Trophoblast cell (in vitro differentiated cells and primary cell): ENCODE measurements around the gene SDR42E2.
A peak's percentile ranks its signal among the peaks of the same experiment; 100 is the strongest.

Source experiments
- DNase-seq, 2 donors: peaks; one replicate each; pipeline ENCODE4 v3.0.0-alpha.2; 2016
- H2AFZ ChIP-seq: 2 replicates; pipeline ENCODE4 v1.6.1; 2013; ENCODE audit warnings: low read length, moderate library complexity, mild to moderate bottlenecking; ENCODE audit not compliant: insufficient read depth, poor library complexity
- H2AK5ac ChIP-seq: 2 replicates; pipeline ENCODE4 v1.6.1; 2013; ENCODE audit warnings: mild to moderate bottlenecking, low read length
- H2BK120ac ChIP-seq: 2 replicates; pipeline ENCODE4 v1.6.1; 2013; ENCODE audit warnings: low read length, mild to moderate bottlenecking, moderate library complexity; ENCODE audit not compliant: insufficient read depth, poor library complexity
- H2BK12ac ChIP-seq: 2 replicates; pipeline ENCODE4 v1.6.1; 2013; ENCODE audit warnings: mild to moderate bottlenecking, low read length, moderate library complexity
- H2BK5ac ChIP-seq: 2 replicates; pipeline ENCODE4 v1.6.1; 2013; ENCODE audit warnings: low read length, low read depth, moderate library complexity, mild to moderate bottlenecking; ENCODE audit not compliant: poor library complexity
- H3K14ac ChIP-seq: 2 replicates; pipeline ENCODE4 v1.6.1; 2013; ENCODE audit warnings: mild to moderate bottlenecking, low read length
- H3K18ac ChIP-seq: 2 replicates; pipeline ENCODE4 v1.6.1; 2013; ENCODE audit warnings: mild to moderate bottlenecking, low read length
- H3K23ac ChIP-seq: 2 replicates; pipeline ENCODE4 v1.6.1; 2013; ENCODE audit warnings: low read length
- H3K27ac ChIP-seq: 2 replicates; pipeline ENCODE4 v1.5.1; 2013; ENCODE audit warnings: low read depth, mild to moderate bottlenecking, inconsistent platforms, low read length, moderate library complexity
- H3K27me3 ChIP-seq: 2 replicates; pipeline ENCODE4 v1.6.1; 2013; ENCODE audit warnings: inconsistent platforms, mild to moderate bottlenecking, low read length, moderate library complexity; ENCODE audit not compliant: insufficient read depth
- H3K36me3 ChIP-seq, 2 experiments: 1 replicate in 1 of 2; 2 replicates in 1 of 2; pipeline ENCODE4 v1.6.1; 2013; ENCODE audit warnings: low read length in 2 of 2, mild to moderate bottlenecking in 2 of 2, moderate library complexity in 1 of 2; ENCODE audit not compliant: insufficient read depth in 2 of 2, control insufficient read depth in 1 of 2
- H3K4ac ChIP-seq: 2 replicates; pipeline ENCODE4 v1.6.1; 2013; ENCODE audit warnings: low read depth, mild to moderate bottlenecking, low read length, moderate library complexity
- H3K4me1 ChIP-seq, 2 experiments: 1 replicate in 1 of 2; 2 replicates in 1 of 2; pipeline ENCODE4 v1.6.1; 2013; ENCODE audit warnings: low read length in 2 of 2, mild to moderate bottlenecking in 2 of 2, moderate library complexity in 1 of 2; ENCODE audit not compliant: insufficient read depth in 2 of 2, control insufficient read depth in 1 of 2
- H3K4me2 ChIP-seq: 2 replicates; pipeline ENCODE4 v1.6.1; 2013; ENCODE audit warnings: inconsistent platforms, mild to moderate bottlenecking, low read length, moderate library complexity
- H3K4me3 ChIP-seq: 2 replicates; pipeline ENCODE4 v1.5.1; 2013; ENCODE audit warnings: mild to moderate bottlenecking, low read depth, low read length, inconsistent platforms
- H3K79me1 ChIP-seq: one replicate; pipeline ENCODE4 v1.6.1; 2013; ENCODE audit warnings: low read length
- H3K79me2 ChIP-seq: 2 replicates; pipeline ENCODE4 v1.6.1; 2013; ENCODE audit warnings: low read length, mild to moderate bottlenecking; ENCODE audit not compliant: control insufficient read depth, insufficient read depth, poor library complexity
- H3K9ac ChIP-seq: 2 replicates; pipeline ENCODE4 v1.6.1; 2013; ENCODE audit warnings: mild to moderate bottlenecking, low read length
- H3K9me3 ChIP-seq: 2 replicates; pipeline ENCODE4 v1.6.1; 2013; ENCODE audit warnings: low read depth, mild to moderate bottlenecking, control low read depth, inconsistent platforms, low read length; ENCODE audit not compliant: insufficient read depth
- H4K12ac ChIP-seq: 2 replicates; pipeline ENCODE4 v1.6.1; 2013; ENCODE audit warnings: low read depth, mild to moderate bottlenecking, low read length, moderate library complexity
- H4K8ac ChIP-seq: 2 replicates; pipeline ENCODE4 v1.6.1; 2013; ENCODE audit warnings: low read depth, mild to moderate bottlenecking, low read length, moderate library complexity
- H4K91ac ChIP-seq: one replicate; pipeline ENCODE4 v1.6.1; 2013; ENCODE audit warnings: low read depth, mild to moderate bottlenecking, low read length, moderate library complexity
- WGBS: extraction: QIAGEN DNeasy Blood & Tissue Kit; methylation state at CpG from one replicate; pipeline ENCODE4 v1.1.7; 2013; ENCODE audit warnings: missing lambda C conversion rate; ENCODE audit not compliant: insufficient read length, insufficient coverage; ENCODE audit errors: extremely low coverage; 5-methylcytosine and 5-hydroxymethylcytosine counted together

The SDR42E2 gene

DNA sequence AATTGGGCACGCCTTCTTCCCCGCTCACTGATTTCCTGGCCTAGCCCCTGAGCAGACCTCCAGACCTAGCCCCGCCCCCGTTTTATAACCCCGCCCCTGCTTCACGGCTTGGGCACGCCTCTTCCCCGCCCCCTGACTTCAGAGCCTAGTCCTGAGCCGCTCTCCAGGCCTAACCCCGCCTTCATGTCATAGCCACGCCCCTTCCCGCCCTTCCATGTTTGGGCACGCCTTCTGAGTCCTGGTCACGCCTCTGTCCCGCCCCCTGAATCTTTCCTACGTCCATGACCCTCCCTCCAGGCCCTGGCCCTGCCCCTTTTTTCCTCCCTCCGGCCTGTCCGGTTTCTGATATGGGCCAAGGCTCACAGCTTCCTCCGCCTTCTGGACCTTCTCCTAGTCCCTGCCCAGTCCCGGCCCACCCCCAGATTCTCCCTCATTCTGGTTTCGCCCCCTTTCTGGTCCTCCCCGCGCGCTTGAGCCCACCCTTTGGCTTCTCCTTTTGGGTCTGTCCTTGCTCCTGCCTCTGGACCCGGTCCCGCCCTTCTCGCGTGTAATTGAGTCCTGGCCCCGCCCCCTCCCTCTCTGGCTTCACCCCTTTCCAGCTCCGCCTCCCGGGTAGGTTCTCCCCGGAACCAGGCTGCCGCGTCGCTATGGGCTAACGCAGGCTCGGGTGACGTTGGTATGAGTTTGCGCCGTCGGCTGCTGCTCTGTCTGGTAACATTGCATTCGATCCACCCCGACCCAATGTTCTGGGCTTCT is 28.6 kb downstream of the SDR42E2 start:
- Histone ChIP-seq H3K9ac (peak overlapping the region; percentile 86), H3K18ac (peak overlapping the region; percentile 60), H2BK5ac (peak overlapping the region; percentile 83), H3K4me2 (peak overlapping the region; percentile 91), H4K91ac (peak overlapping the region; percentile 64), H3K27me3 (no peaks in the 10 kb centered on the region), H3K79me2 (no peaks in the 10 kb centered on the region), H3K4me1 (peaks cover 2% of the 10 kb centered on the region in 2 experiments), H2AFZ (peak overlapping the region; percentile 61), H3K9me3 (peaks cover 1% of the 10 kb centered on the region), H2BK12ac (no peak overlapping the region), H2AK5ac (no peak overlapping the region), H3K79me1 (peaks cover 8% of the 10 kb centered on the region), H3K4ac (no peak overlapping the region), H3K27ac (peak overlapping the region; percentile 74), H4K12ac (peak overlapping the region; percentile 75), H3K14ac (peak overlapping the region; percentile 74), H3K23ac (no peak overlapping the region), H2BK120ac (peak overlapping the region; percentile 44), H3K4me3 (peak overlapping the region; percentile 82), H3K36me3 (no peaks in the 10 kb centered on the region), H4K8ac (peak overlapping the region; percentile 85)
- no CpG with 5 or more reads among the region's 43 CpGs for WGBS
- DNase-seq: peak; percentile 99 to 100

DNA sequence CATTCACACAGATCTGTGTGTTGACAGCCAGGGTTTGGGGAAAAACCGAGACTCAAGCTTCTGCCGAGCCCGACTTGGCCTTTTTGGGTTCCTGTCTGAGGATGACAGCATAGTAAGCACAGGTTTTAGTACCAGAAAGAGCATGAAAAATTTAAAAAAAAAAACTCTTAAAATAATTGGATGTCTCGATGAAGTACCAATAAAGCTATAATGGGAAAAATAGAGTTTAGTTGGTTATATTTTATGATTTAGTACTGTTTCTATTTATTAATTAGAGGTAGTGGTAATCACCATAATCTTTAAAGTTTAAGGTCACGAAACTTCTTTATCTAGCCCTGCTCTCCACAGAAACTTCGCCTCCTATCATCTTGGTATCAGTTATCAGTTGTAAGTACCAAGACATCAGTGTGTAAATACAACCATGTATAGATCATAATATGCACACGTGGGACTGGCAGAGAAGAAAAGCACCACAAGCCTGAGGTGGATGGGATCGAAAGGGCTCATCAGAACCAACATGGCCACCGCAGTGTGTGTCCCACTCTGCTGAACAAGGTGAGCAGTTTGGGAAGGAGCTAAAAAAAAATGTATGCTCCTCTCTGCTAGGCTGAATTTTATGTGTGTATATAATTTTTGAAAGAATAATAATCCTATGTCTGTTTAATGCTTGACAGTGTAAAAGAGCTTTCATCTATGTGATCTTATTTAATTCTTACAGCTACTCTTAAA is 29.4 kb downstream of the SDR42E2 start:
- Histone ChIP-seq H3K27ac (no peak overlapping the region), H3K14ac (peak overlapping the region; percentile 74), H3K9ac (peak overlapping the region; percentile 86), H3K79me2 (no peaks in the 10 kb centered on the region), H2BK120ac (no peak overlapping the region), H2BK5ac (no peak overlapping the region), H2BK12ac (no peak overlapping the region), H4K91ac (peak overlapping the region; percentile 63), H3K18ac (peak overlapping the region; percentile 60), H3K4ac (no peak overlapping the region), H4K8ac (peak overlapping the region; percentile 81), H2AFZ (peak overlapping the region; percentile 43), H3K4me2 (peak overlapping the region; percentile 91), H3K36me3 (no peaks in the 10 kb centered on the region), H3K4me1 (peaks cover 2% of the 10 kb centered on the region in 2 experiments), H2AK5ac (no peak overlapping the region), H4K12ac (peak overlapping the region; percentile 47), H3K9me3 (peaks cover 1% of the 10 kb centered on the region), H3K23ac (no peak overlapping the region), H3K4me3 (peak overlapping the region; percentile 82), H3K27me3 (no peaks in the 10 kb centered on the region), H3K79me1 (peaks cover 9% of the 10 kb centered on the region)
- no CpG with 5 or more reads among the region's 9 CpGs for WGBS
- peak in 1 of 2 donors; percentile 25 for DNase-seq

DNA sequence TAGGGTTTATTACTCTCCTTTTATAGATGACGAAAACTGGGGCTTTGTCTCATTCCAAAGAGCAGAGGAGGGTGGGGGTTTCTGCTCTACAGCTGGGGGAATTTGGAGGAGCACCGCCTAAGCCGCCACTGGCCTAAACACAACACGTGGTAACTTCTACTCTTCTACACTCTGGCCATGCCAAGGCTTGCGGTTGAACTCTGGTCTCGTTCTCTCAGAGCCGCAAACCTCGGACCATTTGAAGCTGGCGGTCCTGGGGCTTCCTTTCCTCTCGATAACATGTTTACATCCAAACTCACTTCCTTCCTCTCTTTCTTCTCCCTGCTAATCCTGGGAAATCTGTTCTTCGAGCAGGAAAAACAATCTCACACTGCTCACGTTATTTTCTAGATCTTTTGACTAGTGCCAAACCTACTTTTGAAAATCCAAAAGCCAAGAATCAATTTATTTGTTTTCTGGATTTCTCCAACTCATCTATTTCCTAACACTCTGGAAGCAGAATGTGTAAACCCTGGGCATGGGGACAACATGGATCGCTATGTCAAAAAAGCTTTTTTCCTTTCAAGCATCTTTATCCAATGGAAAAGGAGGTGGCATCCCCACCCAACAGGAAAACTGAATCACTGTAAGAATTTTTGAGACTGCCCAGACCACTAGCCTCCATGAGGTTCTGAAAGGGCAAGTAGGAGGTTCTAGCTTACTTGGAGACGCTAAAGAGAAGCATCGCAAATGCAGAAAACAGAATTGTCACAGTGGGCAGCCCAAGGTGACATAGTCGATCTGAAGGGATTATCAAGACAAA is 30.2 kb downstream of the SDR42E2 start:
- no peak overlapping the region for H3K4me3 ChIP-seq
- no peak overlapping the region for H3K4ac ChIP-seq
- H3K27ac ChIP-seq: no peak overlapping the region
- H3K23ac ChIP-seq: no peak overlapping the region
- H2BK12ac ChIP-seq: no peak overlapping the region
- no peak overlapping the region for H3K14ac ChIP-seq
- H3K9me3 ChIP-seq: peaks cover 1% of the 10 kb centered on the region
- peaks cover 9% of the 10 kb centered on the region for H3K79me1 ChIP-seq
- no peak overlapping the region for H2AK5ac ChIP-seq
- no peak overlapping the region for H3K9ac ChIP-seq
- H3K4me2 ChIP-seq: no peak overlapping the region
- H3K27me3 ChIP-seq: no peaks in the 10 kb centered on the region
- WGBS: no CpG with 5 or more reads among the region's 16 CpGs
- DNase-seq: peak; percentile 47 to 68
- no peak overlapping the region for H3K18ac ChIP-seq
- H4K12ac ChIP-seq: no peak overlapping the region
- no peak overlapping the region for H4K8ac ChIP-seq
- H3K36me3 ChIP-seq: no peaks in the 10 kb centered on the region
- no peaks in the 10 kb centered on the region for H3K79me2 ChIP-seq
- no peak overlapping the region for H2BK5ac ChIP-seq
- H4K91ac ChIP-seq: no peak overlapping the region
- no peak overlapping the region for H2AFZ ChIP-seq
- H3K4me1 ChIP-seq: peaks cover 2% of the 10 kb centered on the region in 2 experiments
- no peak overlapping the region for H2BK120ac ChIP-seq

DNA sequence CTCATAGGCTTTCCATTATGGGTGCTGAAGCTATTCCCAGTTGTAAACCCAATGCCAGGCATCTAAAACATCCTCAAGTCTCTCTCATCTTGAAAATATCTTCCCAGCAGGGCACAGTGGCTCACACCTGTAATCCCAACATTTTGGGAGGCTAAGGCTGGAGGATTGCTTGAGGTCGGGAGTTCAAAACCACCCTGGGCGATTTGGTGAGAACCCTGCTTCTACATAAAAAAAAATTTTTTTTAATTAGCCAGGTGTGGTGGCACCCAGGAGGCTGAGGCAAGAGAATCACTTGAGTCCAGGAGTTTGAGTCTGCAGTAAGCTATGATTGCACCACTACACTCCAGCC is 30.7 kb downstream of the SDR42E2 start:
- Histone ChIP-seq H2BK5ac (no peak overlapping the region), H3K36me3 (no peaks in the 10 kb centered on the region)
- WGBS: no CpG with 5 or more reads among the region's 2 CpGs

More for the DNA sequence above, 30.7 kb downstream of the SDR42E2 start:
- H2AFZ ChIP-seq: no peak overlapping the region
- no peak overlapping the region for H2BK12ac ChIP-seq
- no peak overlapping the region for H2AK5ac ChIP-seq
- H3K79me2 ChIP-seq: no peaks in the 10 kb centered on the region
- no peak overlapping the region for H3K27ac ChIP-seq
- peaks cover 2% of the 10 kb centered on the region in 2 experiments for H3K4me1 ChIP-seq
- no peak overlapping the region for H3K14ac ChIP-seq
- no peak for DNase-seq
- no peak overlapping the region for H3K4ac ChIP-seq
- H2BK120ac ChIP-seq: no peak overlapping the region
- no peak overlapping the region for H3K4me3 ChIP-seq
- no peak overlapping the region for H4K8ac ChIP-seq
- no peak overlapping the region for H4K91ac ChIP-seq
- no peak overlapping the region for H3K9ac ChIP-seq
- H3K27me3 ChIP-seq: no peaks in the 10 kb centered on the region
- H3K23ac ChIP-seq: no peak overlapping the region
- H3K9me3 ChIP-seq: peaks cover 1% of the 10 kb centered on the region
- H4K12ac ChIP-seq: no peak overlapping the region
- no peak overlapping the region for H3K18ac ChIP-seq
- peaks cover 9% of the 10 kb centered on the region for H3K79me1 ChIP-seq
- H3K4me2 ChIP-seq: no peak overlapping the region
